ENCODE data around the gene CACFD1.

CACFD1 gene

DNA sequence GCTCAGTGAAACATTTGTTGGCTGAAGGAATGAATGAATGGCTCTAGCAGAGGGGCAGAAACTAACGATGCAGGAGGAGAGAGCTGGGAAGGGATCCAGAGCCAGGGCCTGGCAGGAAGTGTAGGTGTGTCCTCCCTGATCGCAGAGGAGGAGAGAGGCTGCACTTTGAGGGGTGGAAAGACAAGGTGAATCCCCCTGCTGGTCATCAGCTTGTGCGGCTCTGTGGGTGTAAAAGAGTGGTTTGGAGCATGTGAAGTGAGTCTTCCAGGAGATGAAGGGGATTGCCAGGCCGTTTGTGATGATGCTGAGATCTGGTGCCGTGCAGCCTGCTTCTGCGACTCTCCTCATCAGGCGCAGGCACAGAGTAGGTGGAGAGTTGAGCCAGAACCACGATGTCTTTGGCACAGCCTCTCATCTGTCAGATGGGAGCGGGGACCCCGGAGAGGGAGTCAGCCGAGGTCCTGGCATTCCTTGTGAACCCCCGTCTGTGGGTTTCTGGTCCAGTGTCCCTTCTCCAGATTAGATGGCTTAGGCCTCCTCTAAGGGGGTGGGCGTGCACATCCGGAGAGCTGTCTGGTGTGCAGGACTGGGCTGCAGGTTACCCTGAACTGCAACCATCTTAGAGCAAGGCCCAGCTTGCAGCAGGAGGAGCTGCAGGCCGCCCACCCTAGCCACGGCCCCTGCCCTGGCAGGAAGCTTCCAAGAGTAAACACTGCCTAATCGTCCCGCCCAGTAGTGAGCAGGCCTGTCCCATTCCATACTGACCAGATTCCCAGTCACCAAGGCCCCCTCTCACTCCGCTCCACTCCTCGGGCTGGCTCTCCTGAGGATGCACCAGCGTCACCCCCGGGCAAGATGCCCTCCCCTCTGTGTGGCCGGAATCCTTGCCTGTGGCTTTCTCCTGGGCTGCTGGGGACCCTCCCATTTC is 37.9 kb upstream of the CACFD1 start, which contains the start of gene ADAMTS13:
ADAMTS13 (plus strand) TSS at position 753 of the 928 bp plus-strand sequence; CDS start at position 830, 77 bp downstream.
- Histone ChIP-seq H3K27ac (no peak within 1 kb of the TSS), H3K4me1 (ENCODE audit: control insufficient read depth in 1 of 2, insufficient read depth in 1 of 2, low read depth in 1 of 2, low read length in 1 of 2) (peaks cover 12 to 13% of the 10 kb centered on the region in 2 experiments), H3K4me3 (ENCODE audit: low read depth in 1 of 2, low read length in 1 of 2) (no peak within 1 kb of the TSS), H3K27me3 (peaks cover 22% of the 10 kb centered on the region), H3K36me3 (no peaks in the 10 kb centered on the region), H3K9me3 (no peaks in the 10 kb centered on the region)
- TF ChIP-seq, protein P1, sequence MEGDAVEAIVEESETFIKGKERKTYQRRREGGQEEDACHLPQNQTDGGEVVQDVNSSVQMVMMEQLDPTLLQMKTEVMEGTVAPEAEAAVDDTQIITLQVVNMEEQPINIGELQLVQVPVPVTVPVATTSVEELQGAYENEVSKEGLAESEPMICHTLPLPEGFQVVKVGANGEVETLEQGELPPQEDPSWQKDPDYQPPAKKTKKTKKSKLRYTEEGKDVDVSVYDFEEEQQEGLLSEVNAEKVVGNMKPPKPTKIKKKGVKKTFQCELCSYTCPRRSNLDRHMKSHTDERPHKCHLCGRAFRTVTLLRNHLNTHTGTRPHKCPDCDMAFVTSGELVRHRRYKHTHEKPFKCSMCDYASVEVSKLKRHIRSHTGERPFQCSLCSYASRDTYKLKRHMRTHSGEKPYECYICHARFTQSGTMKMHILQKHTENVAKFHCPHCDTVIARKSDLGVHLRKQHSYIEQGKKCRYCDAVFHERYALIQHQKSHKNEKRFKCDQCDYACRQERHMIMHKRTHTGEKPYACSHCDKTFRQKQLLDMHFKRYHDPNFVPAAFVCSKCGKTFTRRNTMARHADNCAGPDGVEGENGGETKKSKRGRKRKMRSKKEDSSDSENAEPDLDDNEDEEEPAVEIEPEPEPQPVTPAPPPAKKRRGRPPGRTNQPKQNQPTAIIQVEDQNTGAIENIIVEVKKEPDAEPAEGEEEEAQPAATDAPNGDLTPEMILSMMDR (IDR thresholded peaks at IDR 0.05): no peak

DNA sequence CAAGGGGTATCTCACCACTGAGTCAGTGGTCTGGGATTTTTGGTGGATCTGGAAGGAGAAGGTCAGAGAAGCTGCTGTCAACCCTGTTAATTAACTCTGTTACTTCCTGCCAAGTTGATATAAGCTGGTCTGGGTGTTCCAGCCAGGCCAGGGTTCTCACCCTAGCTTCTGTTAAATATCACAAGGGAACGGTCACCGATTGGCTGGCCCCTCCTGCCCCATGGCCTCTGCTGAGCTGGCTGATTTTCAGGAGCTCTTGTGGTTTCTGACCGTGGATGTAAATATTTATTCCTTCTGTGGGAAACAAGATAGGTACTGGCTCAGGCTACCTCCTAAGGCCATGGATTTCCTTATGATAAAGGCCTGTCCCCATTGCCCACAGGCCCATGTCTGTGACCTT is 36.6 kb upstream of the CACFD1 start:
- no peaks in the 10 kb centered on the region for H3K9me3 ChIP-seq
- no peak overlapping the region for H3K27ac ChIP-seq
- no peak overlapping the region for H3K4me3 ChIP-seq (ENCODE audit: low read depth in 1 of 2, low read length in 1 of 2)
- TF ChIP-seq, protein P1 (IDR thresholded peaks at IDR 0.05): no peak
- H3K4me1 ChIP-seq (ENCODE audit: control insufficient read depth in 1 of 2, insufficient read depth in 1 of 2, low read depth in 1 of 2, low read length in 1 of 2): peaks cover 3 to 4% of the 10 kb centered on the region in 2 experiments
- H3K27me3 ChIP-seq: peaks cover 35% of the 10 kb centered on the region
- H3K36me3 ChIP-seq: no peaks in the 10 kb centered on the region

DNA sequence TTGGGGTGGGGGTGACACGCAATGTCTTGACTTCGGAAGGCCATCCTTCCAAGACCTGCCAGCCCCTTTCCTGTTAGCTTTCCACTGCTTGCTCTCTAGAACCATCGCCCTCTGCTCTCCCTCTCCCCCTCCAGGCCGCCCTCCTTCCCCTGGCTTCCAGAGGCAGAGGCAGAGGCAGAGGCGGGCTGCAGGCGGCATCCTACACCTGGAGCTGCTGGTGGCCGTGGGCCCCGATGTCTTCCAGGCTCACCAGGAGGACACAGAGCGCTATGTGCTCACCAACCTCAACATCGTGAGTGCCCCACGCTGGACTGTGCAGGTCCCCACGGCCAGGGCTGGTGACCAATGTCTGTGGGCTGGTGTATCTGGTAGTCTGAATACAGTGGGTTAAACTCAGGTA is 35.6 kb upstream of the CACFD1 start:
- TF ChIP-seq, protein P1 (IDR thresholded peaks at IDR 0.05): no peak
- H3K36me3 ChIP-seq: no peaks in the 10 kb centered on the region
- H3K4me1 ChIP-seq (ENCODE audit: control insufficient read depth in 1 of 2, insufficient read depth in 1 of 2, low read depth in 1 of 2, low read length in 1 of 2): no peaks in the 10 kb centered on the region
- no peak overlapping the region for H3K4me3 ChIP-seq (ENCODE audit: low read depth in 1 of 2, low read length in 1 of 2)
- H3K9me3 ChIP-seq: no peaks in the 10 kb centered on the region
- peaks cover 45% of the 10 kb centered on the region for H3K27me3 ChIP-seq
- no peak overlapping the region for H3K27ac ChIP-seq

DNA sequence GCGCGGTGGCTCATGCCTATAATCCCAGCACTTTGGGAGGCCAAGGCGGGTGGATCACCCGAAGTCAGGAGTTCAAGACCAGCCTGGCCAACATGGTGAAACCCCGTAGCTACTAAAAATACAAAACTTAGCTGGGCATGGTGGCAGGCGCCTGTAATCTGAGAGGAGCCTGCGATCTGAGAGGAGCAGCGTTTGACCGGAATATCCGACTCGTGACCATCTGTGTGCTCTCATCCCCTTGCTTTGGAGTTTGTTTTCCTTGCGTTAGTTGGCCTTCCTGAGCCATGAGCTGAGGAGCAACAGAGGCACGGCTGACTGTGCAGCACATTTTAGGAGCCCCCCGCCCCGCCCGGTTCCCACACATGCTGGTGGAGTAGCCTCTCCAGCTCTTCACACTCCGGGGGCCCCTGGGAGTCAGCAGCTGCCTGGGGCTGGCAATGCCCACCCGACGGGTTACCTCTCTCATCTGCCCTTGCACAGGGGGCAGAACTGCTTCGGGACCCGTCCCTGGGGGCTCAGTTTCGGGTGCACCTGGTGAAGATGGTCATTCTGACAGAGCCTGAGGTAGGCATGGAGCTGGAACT is 34.6 kb upstream of the CACFD1 start:
- Histone ChIP-seq H3K36me3 (no peaks in the 10 kb centered on the region), H3K9me3 (no peaks in the 10 kb centered on the region), H3K27ac (no peak overlapping the region), H3K4me3 (ENCODE audit: low read depth in 1 of 2, low read length in 1 of 2) (no peak overlapping the region), H3K4me1 (ENCODE audit: control insufficient read depth in 1 of 2, insufficient read depth in 1 of 2, low read depth in 1 of 2, low read length in 1 of 2) (no peaks in the 10 kb centered on the region), H3K27me3 (peaks cover 55% of the 10 kb centered on the region)
- TF ChIP-seq, protein P1 (IDR thresholded peaks at IDR 0.05): no peak

DNA sequence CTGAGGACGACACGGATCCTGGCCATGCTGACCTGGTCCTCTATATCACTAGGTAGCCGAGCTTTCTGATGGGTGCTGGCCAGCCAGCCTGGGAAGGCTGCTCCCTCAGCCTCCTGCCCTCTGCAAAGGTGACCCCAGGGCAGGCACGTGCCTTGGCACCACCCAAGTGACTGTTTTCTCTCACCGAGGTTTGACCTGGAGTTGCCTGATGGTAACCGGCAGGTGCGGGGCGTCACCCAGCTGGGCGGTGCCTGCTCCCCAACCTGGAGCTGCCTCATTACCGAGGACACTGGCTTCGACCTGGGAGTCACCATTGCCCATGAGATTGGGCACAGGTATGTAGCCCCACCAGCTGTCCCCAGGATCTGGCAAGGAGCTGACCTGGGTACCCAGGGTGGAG is 33.8 kb upstream of the CACFD1 start:
- no peaks in the 10 kb centered on the region for H3K36me3 ChIP-seq
- peaks cover 58% of the 10 kb centered on the region for H3K27me3 ChIP-seq
- no peaks in the 10 kb centered on the region for H3K4me1 ChIP-seq (ENCODE audit: control insufficient read depth in 1 of 2, insufficient read depth in 1 of 2, low read depth in 1 of 2, low read length in 1 of 2)
- H3K4me3 ChIP-seq (ENCODE audit: low read depth in 1 of 2, low read length in 1 of 2): no peak overlapping the region
- no peak overlapping the region for H3K27ac ChIP-seq
- no peaks in the 10 kb centered on the region for H3K9me3 ChIP-seq
- TF ChIP-seq, protein P1 (IDR thresholded peaks at IDR 0.05): no peak

Measured in neutrophil (primary cell).